Skeletal muscle cell (primary cell): ENCODE results near the gene SLC4A8.
"Not testable (repeated sequence)": the region's sequence is repeated elsewhere in the genome, so short reads cannot be mapped to it uniquely, and the experiment has no call there.

Experiments
- DNase-seq: peaks from one replicate; pipeline ENCODE4 v3.0.0-alpha.2; 2010; ENCODE audit warnings: low read depth
- H3K4me3 ChIP-seq: 2 replicates; pipeline ENCODE4 v1.5.1; 2011; ENCODE audit warnings: low read depth, mild to moderate bottlenecking, control low read depth, low read length, moderate library complexity

SLC4A8 gene

DNA sequence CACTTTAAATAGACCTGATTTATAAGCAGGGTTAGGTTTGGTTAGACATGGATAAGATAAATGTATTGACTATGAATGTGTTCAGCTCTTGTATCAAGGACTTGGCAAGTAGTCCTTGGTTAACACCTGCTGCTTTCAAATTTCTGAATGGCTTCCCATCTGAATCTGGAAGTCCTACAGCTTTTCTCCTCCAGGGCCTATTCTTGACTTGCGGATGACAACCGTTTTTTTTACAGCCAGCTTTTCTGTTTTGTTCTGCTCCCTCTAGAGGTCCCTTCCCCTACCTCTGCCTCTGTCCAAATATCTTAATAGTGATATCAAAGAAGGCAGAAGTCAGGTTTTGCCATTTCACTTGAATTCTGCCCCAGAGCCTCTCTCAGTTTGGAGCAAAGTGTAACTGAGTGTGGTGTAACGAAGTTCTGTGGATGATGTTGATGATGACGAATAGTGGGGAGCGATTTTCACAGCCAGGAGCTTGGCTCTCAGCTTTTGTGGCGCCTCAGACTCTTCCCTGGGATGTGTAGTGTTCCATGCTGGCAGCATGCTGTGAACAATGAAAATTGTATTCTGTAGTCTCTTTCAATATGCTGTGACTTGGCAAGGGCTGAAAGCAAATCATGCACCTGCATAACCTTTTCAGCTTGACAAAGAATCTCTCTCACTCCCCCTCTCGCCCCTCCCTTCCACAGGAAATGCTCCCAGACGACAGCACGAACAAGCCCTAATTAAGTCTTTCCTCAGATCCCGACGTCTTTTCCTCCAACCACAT, 5.0 kb upstream of the SLC4A8 start:
- no peak overlapping the region for H3K4me3 ChIP-seq
- no peak for DNase-seq

DNA sequence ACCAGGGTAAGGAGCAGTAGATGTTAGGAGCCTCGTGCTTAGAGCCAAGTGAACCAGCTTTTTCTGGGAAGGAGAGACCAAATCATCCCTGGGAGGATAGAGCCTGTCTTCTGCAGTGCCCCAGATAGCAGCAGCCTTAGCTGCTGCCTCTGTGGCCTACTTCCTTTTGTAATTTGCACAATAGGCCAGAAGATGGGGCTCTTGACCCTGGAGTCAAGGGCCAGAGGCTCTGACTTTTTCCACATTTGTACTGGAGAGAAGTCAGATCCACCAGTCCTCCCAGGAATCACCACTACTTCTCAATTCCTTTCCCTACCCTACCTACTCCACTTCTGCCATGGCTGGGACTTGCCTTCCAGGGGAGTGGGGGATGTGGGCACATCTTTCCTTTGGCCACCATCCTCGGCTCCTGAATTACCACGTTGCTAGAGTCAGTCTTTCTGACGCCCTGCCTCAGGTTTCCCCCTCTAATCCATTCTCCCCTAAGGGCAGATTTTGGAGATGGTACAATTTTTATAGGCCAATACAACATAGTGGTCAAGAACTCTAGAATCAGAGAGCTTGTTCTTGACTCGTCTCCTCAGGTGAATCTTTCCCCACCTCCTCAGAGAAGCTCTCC, 3.3 kb upstream of the SLC4A8 start:
- no peak overlapping the region for H3K4me3 ChIP-seq
- DNase-seq: no peak

- no peak for DNase-seq
- H3K4me3 ChIP-seq: peak overlapping the region; percentile 69
These were observed 453 bp upstream of the SLC4A8 start for GRCh38 chr12:51424094-51424661.

DNA sequence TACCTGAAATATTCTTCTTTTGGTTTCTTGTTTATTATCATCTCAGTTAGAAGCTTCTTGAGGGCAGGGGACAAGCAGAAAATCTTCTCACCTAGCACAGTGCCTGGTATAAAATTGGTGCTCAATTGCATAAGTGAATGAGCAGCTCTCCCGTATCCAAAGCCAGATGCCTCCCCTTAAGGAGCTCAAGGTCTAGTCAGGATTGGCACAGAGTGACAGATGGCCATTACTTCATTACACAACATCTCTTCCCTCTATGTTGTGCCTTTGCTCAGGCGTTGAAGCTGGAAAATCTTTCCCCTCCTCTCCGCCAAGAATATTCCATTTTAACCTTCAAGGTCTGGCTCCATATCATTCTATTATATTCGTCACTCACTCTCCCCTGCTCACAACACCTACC, 3.6 kb downstream of the SLC4A8 start:
- no peak for DNase-seq

GRCh38 chr12:51429700-51430099, 5.1 kb downstream of the SLC4A8 start:
- no peak overlapping the region for H3K4me3 ChIP-seq
- DNase-seq: no peak

More for the DNA sequence above, 3.6 kb downstream of the SLC4A8 start:
- no peak overlapping the region for H3K4me3 ChIP-seq

GRCh38 chr12:51430196-51430895, 5.7 kb downstream of the SLC4A8 start:
- no peak for DNase-seq
- H3K4me3 ChIP-seq: no peak overlapping the region

GRCh38 chr12:51432921-51433320, 8.3 kb downstream of the SLC4A8 start:
- no peak overlapping the region for H3K4me3 ChIP-seq
- no peak for DNase-seq

DNA sequence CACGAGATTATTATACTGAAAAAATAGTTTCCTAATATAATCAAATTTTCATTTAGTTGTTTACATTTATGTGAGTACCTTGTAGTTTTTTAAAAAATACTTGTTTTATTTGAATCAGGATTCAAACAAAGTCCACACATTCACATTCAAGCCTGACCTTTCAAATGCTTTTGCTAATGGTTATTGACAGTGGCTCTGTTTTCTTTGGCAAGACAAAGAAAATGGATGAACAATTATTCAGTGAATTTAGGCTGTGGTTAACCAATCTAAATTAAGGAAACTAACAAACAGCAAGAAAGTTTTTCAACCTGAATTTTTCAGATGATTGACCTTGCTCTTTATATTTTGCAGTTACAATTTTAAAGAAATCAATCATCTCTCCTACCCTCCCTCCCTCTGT, 9.7 kb downstream of the SLC4A8 start:
- H3K4me3 ChIP-seq: no peak overlapping the region
- DNase-seq: no peak

DNA sequence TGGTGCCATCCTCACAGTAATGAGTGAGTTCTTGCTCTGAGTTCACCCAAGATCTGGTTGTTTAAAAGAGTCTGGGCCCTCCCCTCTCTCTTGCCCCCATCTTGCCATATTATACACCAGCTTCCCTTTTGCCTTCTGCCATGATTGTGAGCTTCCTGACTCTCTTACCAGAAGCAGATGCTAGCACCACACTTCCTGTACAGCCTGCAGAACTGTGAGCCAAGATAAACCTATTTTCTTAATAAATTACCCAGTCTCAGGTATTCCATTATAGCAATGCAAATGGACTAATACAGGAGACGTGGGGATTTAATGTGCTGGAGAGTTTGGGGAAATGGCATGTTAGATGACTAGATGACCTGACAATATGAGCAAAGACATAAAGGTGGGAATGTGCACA, 12.8 kb downstream of the SLC4A8 start:
- no peak for DNase-seq
- no peak overlapping the region for H3K4me3 ChIP-seq

DNA sequence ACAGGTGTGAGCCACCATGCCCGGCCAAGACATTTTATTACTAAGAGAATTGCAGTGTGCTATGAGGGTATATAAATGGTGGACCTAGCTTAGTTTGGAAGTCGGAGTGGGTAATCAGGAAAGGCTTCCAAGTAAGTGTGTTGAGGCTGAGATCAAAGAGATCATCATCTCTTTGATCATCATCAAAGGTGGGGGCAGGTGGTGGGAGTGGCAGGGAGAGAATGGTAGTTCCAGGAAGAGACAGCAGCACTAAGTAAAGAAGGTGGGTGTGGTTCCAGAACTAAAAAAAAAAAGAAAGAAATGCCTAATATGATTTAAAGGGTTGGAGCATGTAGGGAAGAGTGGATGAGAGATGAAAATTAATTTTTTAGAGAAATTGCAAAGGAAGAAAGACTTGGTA, 14.7 kb downstream of the SLC4A8 start:
- no peak overlapping the region for H3K4me3 ChIP-seq
- DNase-seq: no peak

DNA sequence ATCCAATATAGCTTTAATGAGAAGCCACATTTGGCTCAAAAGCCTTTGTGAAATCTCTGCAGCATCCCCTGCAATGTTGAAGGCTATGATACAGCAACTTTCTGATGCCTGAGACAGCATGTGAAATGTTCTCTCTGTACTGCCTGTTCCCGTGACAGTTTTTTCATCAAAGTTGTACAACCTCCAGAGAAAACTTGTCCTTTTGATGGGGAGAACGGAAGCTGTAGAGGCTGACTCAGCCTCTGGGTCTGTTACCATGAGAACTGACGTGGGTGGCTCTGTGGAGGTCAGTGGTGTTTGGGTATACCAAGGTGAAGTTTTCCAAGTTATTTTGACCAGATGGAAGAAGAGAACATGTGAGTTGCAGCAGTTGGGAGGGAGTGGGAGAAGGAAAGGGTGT, 17.0 kb downstream of the SLC4A8 start:
- H3K4me3 ChIP-seq: no peak overlapping the region

DNA sequence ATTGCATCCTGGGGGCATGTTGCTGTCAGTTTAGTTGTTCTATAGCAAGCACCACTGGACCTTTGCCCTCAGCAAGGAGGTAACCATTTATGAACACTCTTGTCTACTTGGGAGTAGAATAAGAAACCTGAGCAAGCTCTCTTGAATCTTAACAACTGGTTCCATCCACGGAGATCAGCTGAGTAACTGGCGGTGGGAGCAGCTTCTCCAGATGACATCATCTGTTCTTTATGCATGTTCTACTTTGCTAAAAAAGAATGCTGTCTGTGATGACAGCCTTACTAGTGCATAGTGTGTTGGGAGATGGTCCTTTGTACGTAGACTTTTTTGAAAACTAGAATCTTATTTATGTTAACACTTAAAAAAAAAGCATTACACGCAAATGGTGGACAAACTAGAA, 17.7 kb downstream of the SLC4A8 start:
- peak; percentile 61 for DNase-seq
- H3K4me3 ChIP-seq: no peak overlapping the region

More for the DNA sequence above, 17.0 kb downstream of the SLC4A8 start:
- peak; percentile 83 for DNase-seq

DNA sequence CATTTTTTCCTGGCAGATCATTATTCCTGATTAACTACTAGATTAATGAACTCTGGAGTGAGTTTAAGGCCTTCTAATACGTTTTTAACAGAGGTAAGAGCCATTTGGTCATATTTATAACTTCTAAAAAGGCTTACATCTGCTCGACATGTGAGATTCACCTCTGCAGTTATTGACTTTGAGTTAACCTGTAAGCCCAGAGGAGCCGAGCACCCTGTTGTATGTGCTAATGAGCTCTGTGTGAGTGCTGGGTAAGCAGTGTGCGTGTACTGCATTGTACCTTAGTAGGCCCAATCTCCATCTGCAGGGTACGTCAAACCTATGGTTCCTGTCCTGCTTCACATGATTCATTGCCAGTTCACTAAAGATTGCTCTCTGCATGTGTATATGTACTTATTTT, 18.9 kb downstream of the SLC4A8 start:
- no peak for DNase-seq

DNA sequence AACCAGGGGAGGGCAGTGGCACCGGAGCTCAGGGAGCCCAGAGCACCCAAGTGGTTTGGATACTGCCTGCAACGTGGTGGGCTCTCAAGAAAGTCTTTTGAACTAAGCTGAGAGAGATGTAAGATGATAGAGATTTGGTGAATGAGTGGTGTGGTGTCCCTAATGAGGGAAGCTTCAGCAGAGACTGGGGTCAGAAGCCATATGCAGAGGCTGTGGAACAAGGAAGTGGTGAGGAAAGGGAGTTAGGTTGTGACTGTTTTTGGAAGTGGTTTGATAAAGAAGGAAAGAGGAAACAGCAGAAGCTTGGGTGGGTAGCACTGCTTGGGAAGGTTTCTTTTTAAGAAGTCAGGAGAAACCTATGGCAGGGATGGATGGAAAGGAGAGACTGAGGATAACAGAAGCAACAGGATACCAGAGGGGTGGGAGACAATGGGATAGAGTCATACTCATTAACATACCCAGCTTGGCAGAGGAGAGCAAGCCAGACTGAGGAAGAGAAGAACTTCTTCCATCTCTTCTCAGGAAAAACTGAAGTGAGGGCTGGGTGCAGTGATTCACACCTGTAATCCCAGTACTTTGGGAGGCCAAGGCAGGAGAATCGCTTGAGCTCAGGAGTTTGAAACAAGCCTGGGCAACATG, 24.1 kb downstream of the SLC4A8 start:
- DNase-seq: no peak
- no peak overlapping the region for H3K4me3 ChIP-seq

More for the DNA sequence above, 18.9 kb downstream of the SLC4A8 start:
- H3K4me3 ChIP-seq: no peak overlapping the region

- no peak overlapping the region for H3K4me3 ChIP-seq
- no peak for DNase-seq
These were observed 25.1 kb downstream of the SLC4A8 start for GRCh38 chr12:51449580-51450246.

DNA sequence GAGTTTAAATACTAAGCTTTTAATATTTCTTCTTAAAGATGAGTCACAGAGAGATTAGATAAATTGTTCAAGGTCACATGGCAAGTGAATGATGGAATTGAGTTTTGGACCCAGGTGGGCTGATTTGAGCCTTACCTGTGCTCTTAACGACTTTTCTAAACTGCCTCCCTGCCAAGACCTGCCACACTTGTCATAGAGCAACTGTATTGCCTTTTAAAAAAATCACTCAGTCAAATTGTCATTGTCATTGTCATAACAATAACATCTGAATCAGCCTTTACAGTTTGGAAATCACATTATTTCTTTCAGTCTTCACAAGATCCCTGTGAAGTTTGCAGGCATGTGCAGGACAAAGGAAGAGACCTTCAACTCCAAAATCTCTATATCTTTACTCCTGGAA, 25.7 kb downstream of the SLC4A8 start:
- no peak overlapping the region for H3K4me3 ChIP-seq
- DNase-seq: no peak

GRCh38 chr12:51450806-51451205, 26.2 kb downstream of the SLC4A8 start:
- no peak for DNase-seq
- H3K4me3 ChIP-seq: no peak overlapping the region

DNA sequence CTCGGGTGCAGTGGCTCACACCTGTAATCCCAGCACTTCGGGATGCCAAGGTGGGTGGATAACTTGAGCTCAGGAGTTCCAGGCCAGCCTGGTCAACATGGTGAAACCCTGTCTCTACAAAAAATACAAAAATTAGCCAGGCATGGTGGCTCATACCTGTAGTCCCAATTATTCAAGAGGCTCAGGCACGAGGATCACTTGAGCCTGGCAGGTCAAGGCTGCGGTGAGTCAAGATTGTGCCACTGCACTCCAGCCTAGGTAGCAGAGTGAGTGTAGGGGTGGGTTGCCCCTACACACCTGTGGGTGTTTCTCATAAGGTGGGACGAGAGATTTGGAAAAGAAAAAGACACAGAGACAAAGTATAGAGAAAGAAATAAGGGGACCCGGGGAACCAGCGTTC, 29.4 kb downstream of the SLC4A8 start:
- not testable (repeated sequence) for H3K4me3 ChIP-seq, DNase-seq

- DNase-seq: not testable (repeated sequence)
These were observed 30.4 kb downstream of the SLC4A8 start for GRCh38 chr12:51455050-51455449.

More at GRCh38 chr12:51455050-51455449, 30.4 kb downstream of the SLC4A8 start:
- not testable (repeated sequence) for H3K4me3 ChIP-seq
